GM19372 (cell line): ENCODE results near the gene KRTAP10-2.

Experiments
- ATAC-seq: cut with Tn5 transposase; IDR thresholded peaks from one replicate; pipeline ENCODE4 v1.9.1; 2021; ENCODE audit warnings: mild to moderate bottlenecking, low read depth, moderate library complexity; ENCODE audit not compliant: unreplicated experiment

Gene KRTAP10-2

GRCh38 chr21:44517175-44517899, 34.0 kb downstream of the KRTAP10-2 start:
- no peak for ATAC-seq

- ATAC-seq: no peak
Measured at GRCh38 chr21:44516828-44517174, 34.5 kb downstream of the KRTAP10-2 start.

GRCh38 chr21:44516342-44516741, 35.0 kb downstream of the KRTAP10-2 start:
- no peak for ATAC-seq

- ATAC-seq: no peak
Measured at GRCh38 chr21:44515359-44516165, 35.7 kb downstream of the KRTAP10-2 start.

- no peak for ATAC-seq
Measured at GRCh38 chr21:44514746-44515358, 36.5 kb downstream of the KRTAP10-2 start.

GRCh38 chr21:44514218-44514520, 37.1 kb downstream of the KRTAP10-2 start:
- no peak for ATAC-seq

- no peak for ATAC-seq
Measured at GRCh38 chr21:44513389-44514217, 37.7 kb downstream of the KRTAP10-2 start.

- ATAC-seq: no peak
Measured at GRCh38 chr21:44512496-44513388, 38.6 kb downstream of the KRTAP10-2 start.

GRCh38 chr21:44511938-44512275, 39.4 kb downstream of the KRTAP10-2 start:
- no peak for ATAC-seq

GRCh38 chr21:44511219-44511937, 39.9 kb downstream of the KRTAP10-2 start:
- ATAC-seq: no peak

GRCh38 chr21:44510508-44511218, 40.6 kb downstream of the KRTAP10-2 start:
- ATAC-seq: no peak

- ATAC-seq: no peak
Measured at GRCh38 chr21:44510109-44510507, 41.2 kb downstream of the KRTAP10-2 start.

- no peak for ATAC-seq
Measured at GRCh38 chr21:44509539-44509938, 41.8 kb downstream of the KRTAP10-2 start.

GRCh38 chr21:44508711-44509445, 42.4 kb downstream of the KRTAP10-2 start:
- no peak for ATAC-seq

GRCh38 chr21:44508426-44508710, 42.9 kb downstream of the KRTAP10-2 start:
- ATAC-seq: no peak

- ATAC-seq: no peak
Measured at GRCh38 chr21:44507673-44508425, 43.5 kb downstream of the KRTAP10-2 start.
